Nephron progenitor cell (in vitro differentiated cells): Measurements from ENCODE around the gene DCLK2.
"Not testable (repeated sequence)": the region's sequence is repeated elsewhere in the genome, so short reads cannot be mapped to it uniquely, and the experiment has no call there.

Experiments
- DNase-seq: peaks from one replicate; pipeline ENCODE4 v3.0.0; 2021
- H3K27ac Mint-ChIP-seq: 2 replicates; pipeline ENCODE4 v1.8.0; 2021; ENCODE audit warnings: mild to moderate bottlenecking, moderate library complexity, mixed read lengths
- H3K27me3 Mint-ChIP-seq: 2 replicates; pipeline ENCODE4 v1.8.0; 2021; ENCODE audit warnings: mild to moderate bottlenecking, low read depth, mixed read lengths; ENCODE audit not compliant: poor library complexity
- H3K36me3 Mint-ChIP-seq: 2 replicates; pipeline ENCODE4 v1.8.0; 2021; ENCODE audit warnings: low read depth, mixed read lengths
- H3K4me1 Mint-ChIP-seq: 2 replicates; pipeline ENCODE4 v1.8.0; 2021; ENCODE audit warnings: mixed read lengths
- H3K4me3 Mint-ChIP-seq: 2 replicates; pipeline ENCODE4 v1.8.0; 2021; ENCODE audit warnings: mild to moderate bottlenecking, moderate library complexity, mixed read lengths
- H3K9me3 Mint-ChIP-seq: 2 replicates; pipeline ENCODE4 v1.8.0; 2021; ENCODE audit warnings: mild to moderate bottlenecking, moderate library complexity, mixed read lengths
- TF ChIP-seq, protein P1 (sequence below): fragments of 200-600 bp; sonication (generic); IDR thresholded peaks from 2 replicates; pipeline ENCODE4 v1.5.0; 2021; ENCODE audit warnings: antibody characterized with exemption

DCLK2 gene

GRCh38 chr4:150156543-150156942, 78.3 kb downstream of the DCLK2 start:
- TF ChIP-seq, protein P1, sequence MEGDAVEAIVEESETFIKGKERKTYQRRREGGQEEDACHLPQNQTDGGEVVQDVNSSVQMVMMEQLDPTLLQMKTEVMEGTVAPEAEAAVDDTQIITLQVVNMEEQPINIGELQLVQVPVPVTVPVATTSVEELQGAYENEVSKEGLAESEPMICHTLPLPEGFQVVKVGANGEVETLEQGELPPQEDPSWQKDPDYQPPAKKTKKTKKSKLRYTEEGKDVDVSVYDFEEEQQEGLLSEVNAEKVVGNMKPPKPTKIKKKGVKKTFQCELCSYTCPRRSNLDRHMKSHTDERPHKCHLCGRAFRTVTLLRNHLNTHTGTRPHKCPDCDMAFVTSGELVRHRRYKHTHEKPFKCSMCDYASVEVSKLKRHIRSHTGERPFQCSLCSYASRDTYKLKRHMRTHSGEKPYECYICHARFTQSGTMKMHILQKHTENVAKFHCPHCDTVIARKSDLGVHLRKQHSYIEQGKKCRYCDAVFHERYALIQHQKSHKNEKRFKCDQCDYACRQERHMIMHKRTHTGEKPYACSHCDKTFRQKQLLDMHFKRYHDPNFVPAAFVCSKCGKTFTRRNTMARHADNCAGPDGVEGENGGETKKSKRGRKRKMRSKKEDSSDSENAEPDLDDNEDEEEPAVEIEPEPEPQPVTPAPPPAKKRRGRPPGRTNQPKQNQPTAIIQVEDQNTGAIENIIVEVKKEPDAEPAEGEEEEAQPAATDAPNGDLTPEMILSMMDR: no peak
- Mint-ChIP-seq H3K36me3 (no peaks in the 10 kb centered on the region), H3K4me3 (no peak overlapping the region)

GRCh38 chr4:150158041-150158440, 79.8 kb downstream of the DCLK2 start:
- TF ChIP-seq, protein P1: no peak
- H3K4me1 Mint-ChIP-seq: peaks cover 15% of the 10 kb centered on the region
- H3K36me3 Mint-ChIP-seq: no peaks in the 10 kb centered on the region
- no peaks in the 10 kb centered on the region for H3K9me3 Mint-ChIP-seq
- H3K27ac Mint-ChIP-seq: no peak overlapping the region
- peaks cover 8% of the 10 kb centered on the region for H3K27me3 Mint-ChIP-seq
- no peak overlapping the region for H3K4me3 Mint-ChIP-seq
- DNase-seq: no peak

More at GRCh38 chr4:150156543-150156942, 78.3 kb downstream of the DCLK2 start:
- Mint-ChIP-seq H3K27me3 (peaks cover 8% of the 10 kb centered on the region), H3K9me3 (no peaks in the 10 kb centered on the region), H3K4me1 (peaks cover 15% of the 10 kb centered on the region), H3K27ac (no peak overlapping the region)
- DNase-seq: no peak

- H3K4me3 Mint-ChIP-seq: no peak overlapping the region
- H3K27ac Mint-ChIP-seq: no peak overlapping the region
- H3K9me3 Mint-ChIP-seq: peaks cover 5% of the 10 kb centered on the region
- H3K27me3 Mint-ChIP-seq: peaks cover 8% of the 10 kb centered on the region
- TF ChIP-seq, protein P1: no peak
- H3K36me3 Mint-ChIP-seq: peaks cover 4% of the 10 kb centered on the region
- DNase-seq: no peak
- H3K4me1 Mint-ChIP-seq: peaks cover 13% of the 10 kb centered on the region
Measured at GRCh38 chr4:150160473-150160872, 82.2 kb downstream of the DCLK2 start.

DNA sequence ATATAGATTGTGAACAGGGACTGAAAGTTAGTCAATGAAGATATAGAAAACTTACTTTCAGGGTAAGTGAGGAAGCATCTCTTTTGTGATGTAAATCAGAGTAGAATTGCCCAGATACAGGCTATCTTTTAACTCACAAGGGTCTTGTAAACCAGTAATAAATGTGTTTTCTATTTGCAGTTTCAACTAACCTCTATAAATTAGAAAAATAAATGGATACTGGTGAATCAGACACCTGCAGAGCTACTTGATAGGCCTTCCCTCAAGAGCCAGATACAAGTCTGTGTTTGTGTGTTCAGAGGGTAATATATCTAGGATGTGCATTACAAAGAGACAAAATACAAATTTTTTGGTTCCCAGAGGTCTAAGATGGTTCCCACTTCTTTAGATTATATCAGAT, 82.9 kb downstream of the DCLK2 start:
- Mint-ChIP-seq H3K4me1 (peaks cover 7% of the 10 kb centered on the region), H3K27ac (no peak overlapping the region), H3K27me3 (peaks cover 8% of the 10 kb centered on the region), H3K36me3 (peaks cover 9% of the 10 kb centered on the region), H3K9me3 (peaks cover 11% of the 10 kb centered on the region), H3K4me3 (no peak overlapping the region)
- DNase-seq: no peak
- TF ChIP-seq, protein P1: no peak

DNA sequence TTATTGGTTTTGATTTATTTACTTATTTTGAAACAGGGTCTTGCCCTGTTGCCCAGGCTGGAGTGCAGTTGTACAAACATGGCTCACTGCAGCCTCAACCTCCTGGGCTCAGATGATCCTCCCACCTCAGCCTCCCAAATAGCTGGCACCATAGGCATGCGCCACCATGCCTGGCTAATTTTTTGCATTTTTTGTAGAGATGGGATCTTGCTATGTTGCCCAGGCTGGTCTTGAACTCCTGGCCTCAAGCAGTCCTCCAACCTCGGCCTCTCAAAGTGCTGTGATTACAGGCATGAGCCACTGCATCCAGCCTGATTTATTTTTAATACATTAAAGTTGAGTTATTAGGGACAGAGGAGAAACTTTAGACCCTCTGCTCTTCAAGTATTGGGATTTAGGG, 83.8 kb downstream of the DCLK2 start:
- peaks cover 11% of the 10 kb centered on the region for H3K9me3 Mint-ChIP-seq
- not testable (repeated sequence) for H3K36me3 Mint-ChIP-seq, H3K4me1 Mint-ChIP-seq, H3K27me3 Mint-ChIP-seq, H3K4me3 Mint-ChIP-seq, H3K27ac Mint-ChIP-seq, DNase-seq

- Mint-ChIP-seq H3K4me1 (no peaks in the 10 kb centered on the region), H3K9me3 (peaks cover 14% of the 10 kb centered on the region), H3K27me3 (peaks cover 5% of the 10 kb centered on the region), H3K27ac (no peak overlapping the region), H3K4me3 (no peak overlapping the region), H3K36me3 (peaks cover 14% of the 10 kb centered on the region)
- TF ChIP-seq, protein P1: no peak
- DNase-seq: no peak
Measured at GRCh38 chr4:150164055-150164454, 85.8 kb downstream of the DCLK2 start.
